ENCODE data around the gene ZC3H18.

The ZC3H18 gene

GRCh38 chr16:88655053-88655732 lies 85.0 kb downstream of the ZC3H18 start:
- TF ChIP-seq CTCF (IDR thresholded peaks at IDR 0.05; ENCODE audit: insufficient read depth, low read depth, low read length, missing control alignments): no peak
- H3K4me3 ChIP-seq (ENCODE audit: low read length): no peak overlapping the region
- DNase-seq (ENCODE audit: low read depth): no peak

GRCh38 chr16:88655733-88656281 lies 85.6 kb downstream of the ZC3H18 start:
- no peak for TF ChIP-seq CTCF (IDR thresholded peaks at IDR 0.05; ENCODE audit: insufficient read depth, low read depth, low read length, missing control alignments)
- DNase-seq (ENCODE audit: low read depth): no peak
- H3K4me3 ChIP-seq (ENCODE audit: low read length): no peak overlapping the region

GRCh38 chr16:88656291-88656980 lies 86.2 kb downstream of the ZC3H18 start:
- no peak overlapping the region for H3K4me3 ChIP-seq (ENCODE audit: low read length)
- DNase-seq (ENCODE audit: low read depth): no peak
- TF ChIP-seq CTCF (IDR thresholded peaks at IDR 0.05; ENCODE audit: insufficient read depth, low read depth, low read length, missing control alignments): no peak

- H3K4me3 ChIP-seq (ENCODE audit: low read length): no peak overlapping the region
- no peak for DNase-seq (ENCODE audit: low read depth)
- no peak for TF ChIP-seq CTCF (IDR thresholded peaks at IDR 0.05; ENCODE audit: insufficient read depth, low read depth, low read length, missing control alignments)
These were observed 87.2 kb downstream of the ZC3H18 start for GRCh38 chr16:88657371-88657770.

GRCh38 chr16:88658714-88659113 lies 88.5 kb downstream of the ZC3H18 start:
- no peak for DNase-seq (ENCODE audit: low read depth)
- H3K4me3 ChIP-seq (ENCODE audit: low read length): no peak overlapping the region
- no peak for TF ChIP-seq CTCF (IDR thresholded peaks at IDR 0.05; ENCODE audit: insufficient read depth, low read depth, low read length, missing control alignments)

- no peak overlapping the region for H3K4me3 ChIP-seq (ENCODE audit: low read length)
- TF ChIP-seq CTCF (IDR thresholded peaks at IDR 0.05; ENCODE audit: insufficient read depth, low read depth, low read length, missing control alignments): no peak
- DNase-seq (ENCODE audit: low read depth): no peak
These were observed 89.0 kb downstream of the ZC3H18 start for GRCh38 chr16:88659160-88659559.
